NCI-H748 (cell line): ENCODE measurements around the gene SALL2.

Experiments used
- DNase-seq: peaks from one replicate; lab custom pipeline; 2025; ENCODE audit not compliant: unreplicated experiment; lab: John Stamatoyannopoulos, UW

The SALL2 gene

GRCh38 chr14:21494902-21495762, 31.0 kb downstream of the SALL2 start:
- no peak for DNase-seq

- no peak for DNase-seq
These were observed 39.5 kb downstream of the SALL2 start for GRCh38 chr14:21486640-21487087.

- peak; percentile 99 for DNase-seq
These were observed 49.0 kb downstream of the SALL2 start, which contains the start of the genes RAB2B and TOX4 for GRCh38 chr14:21476925-21477681. TSS of gene RAB2B (minus strand) at chr14:21476959. CDS start at chr14:21476872, 87 bp downstream. TSS of gene TOX4 (plus strand) at chr14:21477195. CDS start at chr14:21477279, 84 bp downstream.

- peak; percentile 90 for DNase-seq
These were observed 49.6 kb downstream of the SALL2 start for GRCh38 chr14:21476523-21476924.

- DNase-seq: no peak
These were observed 50.2 kb downstream of the SALL2 start for GRCh38 chr14:21475767-21476522.
